ENCODE results near the gene GABBR1. TPM values are rescaled to one million over a fixed set of nuclear protein-coding genes. Genes with fewer than 3 reads are reported as not detected.
A peak's percentile ranks its signal among the peaks of the same experiment; 100 is the strongest.

GABBR1 gene
- total RNA-seq, 1 donor from 2014 or later: 19.3 TPM

DNA sequence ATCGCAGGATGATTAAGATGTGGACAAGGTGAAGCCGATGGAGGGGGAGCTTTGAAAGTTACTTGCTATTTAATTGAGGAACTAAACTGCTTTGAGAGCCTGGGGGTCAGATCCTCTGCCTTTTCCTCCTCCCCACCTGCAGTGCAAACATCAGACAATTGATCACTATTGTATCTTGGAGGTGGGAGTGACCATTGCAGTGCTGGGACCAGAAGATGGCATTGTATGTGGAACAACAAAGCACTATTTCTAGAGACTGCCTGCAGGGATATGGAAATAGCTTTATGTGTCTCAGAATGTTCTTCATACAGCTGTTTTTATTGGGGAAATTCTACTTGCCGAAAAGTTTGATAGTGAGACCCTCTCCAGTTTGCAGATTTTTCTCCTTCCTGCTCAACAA lies 28.1 kb upstream of the GABBR1 start:
- Histone ChIP-seq H3K4me3 (no peak overlapping the region), H3K9me3 (replicated peaks) (no peaks in the 10 kb centered on the region), H3K27me3 (ENCODE audit: low read depth) (peaks cover 44% of the 10 kb centered on the region), H3K36me3 (no peaks in the 10 kb centered on the region), H3K27ac (replicated peaks) (no peak overlapping the region), H3K4me1 (peaks cover 14% of the 10 kb centered on the region)
- DNase-seq: no peak
- intact Hi-C loops (cut with micrococcal nuclease): no loop called here
- TF ChIP-seq, protein P1, sequence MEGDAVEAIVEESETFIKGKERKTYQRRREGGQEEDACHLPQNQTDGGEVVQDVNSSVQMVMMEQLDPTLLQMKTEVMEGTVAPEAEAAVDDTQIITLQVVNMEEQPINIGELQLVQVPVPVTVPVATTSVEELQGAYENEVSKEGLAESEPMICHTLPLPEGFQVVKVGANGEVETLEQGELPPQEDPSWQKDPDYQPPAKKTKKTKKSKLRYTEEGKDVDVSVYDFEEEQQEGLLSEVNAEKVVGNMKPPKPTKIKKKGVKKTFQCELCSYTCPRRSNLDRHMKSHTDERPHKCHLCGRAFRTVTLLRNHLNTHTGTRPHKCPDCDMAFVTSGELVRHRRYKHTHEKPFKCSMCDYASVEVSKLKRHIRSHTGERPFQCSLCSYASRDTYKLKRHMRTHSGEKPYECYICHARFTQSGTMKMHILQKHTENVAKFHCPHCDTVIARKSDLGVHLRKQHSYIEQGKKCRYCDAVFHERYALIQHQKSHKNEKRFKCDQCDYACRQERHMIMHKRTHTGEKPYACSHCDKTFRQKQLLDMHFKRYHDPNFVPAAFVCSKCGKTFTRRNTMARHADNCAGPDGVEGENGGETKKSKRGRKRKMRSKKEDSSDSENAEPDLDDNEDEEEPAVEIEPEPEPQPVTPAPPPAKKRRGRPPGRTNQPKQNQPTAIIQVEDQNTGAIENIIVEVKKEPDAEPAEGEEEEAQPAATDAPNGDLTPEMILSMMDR (IDR thresholded peaks at IDR 0.05; ENCODE audit: borderline replicate concordance): no peak

DNA sequence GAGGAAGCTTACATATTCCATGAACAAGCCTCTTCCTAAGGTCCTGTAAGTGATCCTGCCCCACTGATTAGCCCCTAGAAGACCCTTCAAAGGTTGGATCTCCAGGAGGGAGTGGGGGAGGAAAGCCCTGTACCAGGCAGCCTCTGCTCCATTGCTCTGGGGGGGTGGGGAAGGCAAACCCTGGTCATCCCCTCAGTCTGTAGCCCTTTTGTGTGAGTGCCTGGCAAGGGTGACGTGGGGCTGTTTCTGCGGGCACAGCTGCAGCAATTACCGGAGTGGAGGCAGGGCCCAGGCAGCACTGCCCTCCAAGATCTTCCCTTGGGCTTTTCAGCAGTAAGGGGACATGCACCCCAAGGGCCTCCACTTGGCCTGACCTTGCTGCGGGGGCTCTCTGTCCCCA lies 23.8 kb upstream of the GABBR1 start, which contains the start of gene MOG:
MOG (plus strand) TSS at position 295 of the 400 bp plus-strand sequence. CDS start 118 bp downstream, outside the sequence.
- Histone ChIP-seq H3K4me1 (peaks cover 35% of the 10 kb centered on the region), H3K27me3 (ENCODE audit: low read depth) (peaks cover 22% of the 10 kb centered on the region), H3K27ac (replicated peaks) (peak within 1 kb of the TSS; percentile 89), H3K9me3 (replicated peaks) (no peaks in the 10 kb centered on the region), H3K4me3 (peak within 1 kb of the TSS; percentile 30), H3K36me3 (no peaks in the 10 kb centered on the region)
- DNase-seq: peak; percentile 22
- intact Hi-C loops (cut with micrococcal nuclease): no loop called here
- TF ChIP-seq, protein P1 (IDR thresholded peaks at IDR 0.05; ENCODE audit: borderline replicate concordance): no peak

DNA sequence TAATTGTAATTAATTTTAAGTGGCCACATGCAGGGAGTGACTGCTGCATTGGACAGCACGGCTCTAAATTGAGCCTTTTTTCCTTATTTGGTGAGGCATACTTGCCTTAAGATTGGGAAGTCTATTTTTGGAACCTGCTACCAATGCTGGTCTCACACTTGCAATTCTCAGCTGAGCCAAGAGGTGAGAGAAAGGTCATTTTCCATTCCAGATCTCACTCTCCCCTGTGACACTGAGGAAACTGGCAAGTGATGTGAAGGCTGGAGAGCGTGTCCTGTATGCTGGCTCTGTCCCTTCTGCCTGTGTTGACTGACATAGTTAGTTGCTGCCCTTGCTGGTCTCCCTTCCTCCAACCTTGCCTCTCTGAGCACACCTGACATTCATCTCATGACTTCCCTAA lies 23.2 kb upstream of the GABBR1 start:
- intact Hi-C loops (cut with micrococcal nuclease): no loop called here
- TF ChIP-seq, protein P1 (IDR thresholded peaks at IDR 0.05; ENCODE audit: borderline replicate concordance): no peak
- Histone ChIP-seq H3K27ac (replicated peaks) (peak overlapping the region; percentile 89), H3K4me3 (no peak overlapping the region), H3K4me1 (peaks cover 35% of the 10 kb centered on the region), H3K9me3 (replicated peaks) (no peaks in the 10 kb centered on the region), H3K36me3 (no peaks in the 10 kb centered on the region), H3K27me3 (ENCODE audit: low read depth) (peaks cover 18% of the 10 kb centered on the region)
- peak; percentile 32 for DNase-seq

DNA sequence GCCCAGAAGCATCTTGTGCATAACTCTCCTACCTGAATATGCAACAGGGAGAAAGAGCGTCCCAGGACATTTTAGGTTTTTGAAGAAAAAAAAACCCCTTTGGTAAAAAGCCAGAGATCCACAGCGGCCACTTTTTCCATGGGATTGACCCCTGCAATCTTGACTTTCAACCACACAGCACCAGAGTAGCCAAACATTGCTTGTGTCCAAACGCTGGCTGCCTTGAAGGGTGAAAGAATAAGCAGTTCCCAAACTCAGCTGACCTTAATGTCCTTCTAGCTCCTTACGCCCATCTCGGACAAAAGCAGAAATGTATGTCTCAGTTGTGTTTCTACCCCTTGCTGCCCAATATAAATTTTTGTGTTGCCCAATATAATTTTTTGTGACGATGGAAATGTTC lies 22.7 kb upstream of the GABBR1 start:
- no peaks in the 10 kb centered on the region for H3K9me3 ChIP-seq (replicated peaks)
- TF ChIP-seq, protein P1 (IDR thresholded peaks at IDR 0.05; ENCODE audit: borderline replicate concordance): no peak

DNA sequence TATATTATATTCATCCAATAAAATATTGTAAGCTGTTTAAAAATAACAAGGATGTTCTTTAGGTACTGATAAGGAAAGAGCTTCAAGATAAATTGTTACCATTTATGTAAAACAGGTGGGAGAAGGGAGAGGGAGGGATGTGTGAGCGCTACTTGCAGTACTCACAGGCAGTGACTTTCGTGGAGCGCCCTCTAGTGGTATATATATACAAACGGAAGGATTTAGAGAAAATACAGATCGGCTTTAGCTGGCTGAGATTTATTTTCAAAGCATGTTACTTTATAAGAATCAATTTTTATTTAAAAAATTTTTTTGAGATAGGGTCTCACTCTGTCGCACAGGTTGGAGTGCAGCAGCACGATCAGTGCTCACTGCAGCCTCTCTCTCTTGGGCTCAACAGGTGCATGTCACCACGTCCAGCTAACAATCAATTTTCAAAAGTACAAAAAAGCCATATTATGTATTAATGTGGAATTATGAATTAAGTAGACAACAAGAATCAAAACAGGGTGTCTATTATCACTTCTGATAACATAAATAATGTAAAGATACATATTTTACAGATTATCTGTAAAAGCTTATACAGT lies 20.6 kb upstream of the GABBR1 start:
- no peak overlapping the region for H3K4me3 ChIP-seq
- H3K27me3 ChIP-seq (ENCODE audit: low read depth): peaks cover 11% of the 10 kb centered on the region
- peaks cover 44% of the 10 kb centered on the region for H3K4me1 ChIP-seq
- H3K27ac ChIP-seq (replicated peaks): peak overlapping the region; percentile 89
- H3K9me3 ChIP-seq (replicated peaks): no peaks in the 10 kb centered on the region
- no peaks in the 10 kb centered on the region for H3K36me3 ChIP-seq
- intact Hi-C loops (cut with micrococcal nuclease): no loop called here
- TF ChIP-seq, protein P1 (IDR thresholded peaks at IDR 0.05; ENCODE audit: borderline replicate concordance): peak; percentile 87
- DNase-seq: no peak

More for the DNA sequence above, 22.7 kb upstream of the GABBR1 start:
- H3K36me3 ChIP-seq: no peaks in the 10 kb centered on the region
- H3K27me3 ChIP-seq (ENCODE audit: low read depth): peaks cover 18% of the 10 kb centered on the region
- DNase-seq: no peak
- H3K27ac ChIP-seq (replicated peaks): peak overlapping the region; percentile 89
- peaks cover 35% of the 10 kb centered on the region for H3K4me1 ChIP-seq
- intact Hi-C loops (cut with micrococcal nuclease): no loop called here
- H3K4me3 ChIP-seq: peak overlapping the region; percentile 7
